PC-9 (cell line): ENCODE results near the gene COL4A2.

ENCODE experiments used
- EZH2 ChIP-seq: fragments of 200-600 bp; sonication (generic); IDR thresholded peaks from 2 replicates; pipeline ENCODE4 v1.8.0; 2017; ENCODE audit warnings: antibody characterized with exemption, low read depth
- TF ChIP-seq, protein P1 (sequence below): fragments of 200-600 bp; sonication (generic); conservative IDR thresholded peaks from 2 replicates; pipeline ENCODE4 v1.6.1; 2017; ENCODE audit warnings: mixed run types, antibody characterized with exemption, mild to moderate bottlenecking, moderate library complexity

DNA sequence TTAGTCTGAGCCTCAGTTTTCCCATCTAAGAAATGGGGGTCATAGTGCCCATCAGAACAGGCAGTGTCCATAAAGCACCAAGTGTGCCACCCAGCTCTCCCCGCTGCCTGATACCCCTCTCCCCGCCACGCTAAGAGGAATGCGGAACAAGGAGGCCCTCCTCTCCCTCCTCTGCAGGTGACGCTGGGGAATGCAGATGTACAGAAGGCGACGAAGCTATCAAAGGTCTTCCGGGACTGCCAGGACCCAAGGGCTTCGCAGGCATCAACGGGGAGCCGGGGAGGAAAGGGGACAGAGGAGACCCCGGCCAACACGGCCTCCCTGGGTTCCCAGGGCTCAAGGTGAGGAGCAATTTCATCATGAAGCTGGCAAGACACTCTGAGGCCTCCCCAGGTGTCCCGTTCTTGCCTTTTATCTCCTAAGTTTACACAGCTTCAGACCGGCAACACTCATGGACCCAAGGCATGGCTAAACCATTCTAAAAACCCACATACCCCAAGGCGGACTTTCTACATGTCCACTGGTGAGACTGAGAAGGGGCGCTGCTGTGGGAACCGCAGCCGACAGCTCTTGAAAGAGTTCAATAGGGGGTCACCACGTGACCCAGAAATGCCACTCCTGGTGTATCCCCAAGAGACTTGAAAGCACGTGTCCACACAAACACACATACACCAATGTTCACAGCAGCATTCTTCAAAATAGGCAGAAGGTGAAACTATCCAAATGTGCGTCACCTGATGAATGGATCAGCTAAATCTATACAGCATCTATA is 151.7 kb downstream of the COL4A2 start:
- TF ChIP-seq, protein P1, sequence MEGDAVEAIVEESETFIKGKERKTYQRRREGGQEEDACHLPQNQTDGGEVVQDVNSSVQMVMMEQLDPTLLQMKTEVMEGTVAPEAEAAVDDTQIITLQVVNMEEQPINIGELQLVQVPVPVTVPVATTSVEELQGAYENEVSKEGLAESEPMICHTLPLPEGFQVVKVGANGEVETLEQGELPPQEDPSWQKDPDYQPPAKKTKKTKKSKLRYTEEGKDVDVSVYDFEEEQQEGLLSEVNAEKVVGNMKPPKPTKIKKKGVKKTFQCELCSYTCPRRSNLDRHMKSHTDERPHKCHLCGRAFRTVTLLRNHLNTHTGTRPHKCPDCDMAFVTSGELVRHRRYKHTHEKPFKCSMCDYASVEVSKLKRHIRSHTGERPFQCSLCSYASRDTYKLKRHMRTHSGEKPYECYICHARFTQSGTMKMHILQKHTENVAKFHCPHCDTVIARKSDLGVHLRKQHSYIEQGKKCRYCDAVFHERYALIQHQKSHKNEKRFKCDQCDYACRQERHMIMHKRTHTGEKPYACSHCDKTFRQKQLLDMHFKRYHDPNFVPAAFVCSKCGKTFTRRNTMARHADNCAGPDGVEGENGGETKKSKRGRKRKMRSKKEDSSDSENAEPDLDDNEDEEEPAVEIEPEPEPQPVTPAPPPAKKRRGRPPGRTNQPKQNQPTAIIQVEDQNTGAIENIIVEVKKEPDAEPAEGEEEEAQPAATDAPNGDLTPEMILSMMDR: no peak
- TF ChIP-seq EZH2: no peak
